ENCODE data around the gene MYO3B. TPM values are rescaled to one million over a fixed set of nuclear protein-coding genes. Genes with fewer than 3 reads are reported as not detected.

MYO3B gene
- total RNA-seq, 4 donors from 2014 or later: 0.34 to 0.95 (median 0.89) TPM

DNA sequence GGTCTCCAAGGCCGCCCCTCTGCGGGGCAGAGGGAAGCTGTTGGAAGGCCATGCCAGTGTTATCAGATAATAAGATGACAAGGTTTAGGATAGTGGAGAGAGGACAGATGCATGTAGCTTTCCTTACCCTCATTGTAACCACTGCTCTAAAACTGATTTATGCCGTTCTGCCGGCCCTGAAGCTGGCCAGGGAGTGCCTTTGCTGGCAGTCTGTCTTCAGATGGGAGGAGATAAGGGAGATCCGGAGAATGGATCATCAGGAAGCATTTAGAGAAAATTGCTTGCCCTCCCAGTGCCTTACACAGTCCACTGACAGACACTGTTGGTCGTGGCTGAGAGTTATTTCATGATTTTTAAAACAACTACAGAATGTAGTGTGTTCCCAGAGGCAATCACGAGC, 35.4 kb upstream of the MYO3B start:
- 44% methylated on average over 7 of the region's 7 CpGs for WGBS
- no peaks in the 10 kb centered on the region for H3K4me1 ChIP-seq
- DNase-seq (ENCODE audit: low spot score in 2 of 2): no peak
- H3K9me3 ChIP-seq: no peaks in the 10 kb centered on the region
- TF ChIP-seq CTCF (IDR thresholded peaks at IDR 0.05): no peak
- no peak for TF ChIP-seq EP300 (IDR thresholded peaks at IDR 0.05)
- TF ChIP-seq POLR2AphosphoS5 (IDR thresholded peaks at IDR 0.05): no peak
- no peak for TF ChIP-seq POLR2A (IDR thresholded peaks at IDR 0.05)
- H3K27me3 ChIP-seq: peaks cover 3% of the 10 kb centered on the region
- no peak overlapping the region for H3K27ac ChIP-seq
- H3K4me3 ChIP-seq: no peak overlapping the region
- H3K36me3 ChIP-seq: no peaks in the 10 kb centered on the region

DNA sequence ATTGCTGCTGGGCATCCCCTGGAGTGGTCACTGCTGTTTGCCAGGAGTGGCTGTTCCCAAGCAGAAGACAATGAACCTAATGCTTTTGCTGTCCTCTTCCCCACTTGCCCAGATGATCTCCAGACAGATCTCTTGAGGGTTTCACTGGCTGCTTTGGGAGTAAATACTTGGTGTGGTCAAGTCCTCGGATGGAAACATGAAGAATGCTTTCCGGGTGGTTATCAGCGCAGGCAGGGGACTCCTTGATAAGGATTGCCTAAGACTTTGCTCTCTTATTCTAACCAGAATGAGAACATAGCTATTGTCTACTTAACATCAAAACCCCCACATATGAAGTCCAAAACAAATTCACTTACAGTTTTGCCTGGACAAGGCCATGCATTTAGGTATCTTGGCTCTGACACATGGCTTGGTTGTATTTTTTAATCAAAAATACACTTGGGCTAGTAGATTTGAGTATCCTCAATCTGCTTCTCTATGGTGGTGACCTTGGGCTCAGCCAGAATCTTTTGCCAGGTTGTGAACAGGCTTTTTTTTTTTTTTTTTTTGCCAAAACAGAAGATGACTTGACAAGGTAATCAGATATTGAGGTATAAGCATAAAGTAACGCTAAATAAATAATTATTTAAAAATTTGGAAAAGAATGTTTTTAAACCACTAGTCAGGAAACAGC, 34.8 kb upstream of the MYO3B start:
- Histone ChIP-seq H3K4me3 (no peak overlapping the region), H3K27me3 (peaks cover 3% of the 10 kb centered on the region), H3K4me1 (no peaks in the 10 kb centered on the region), H3K36me3 (no peaks in the 10 kb centered on the region), H3K9me3 (no peaks in the 10 kb centered on the region), H3K27ac (no peak overlapping the region)
- no peak for DNase-seq (ENCODE audit: low spot score in 2 of 2)
- no peak for TF ChIP-seq POLR2A (IDR thresholded peaks at IDR 0.05)
- TF ChIP-seq EP300 (IDR thresholded peaks at IDR 0.05): no peak
- TF ChIP-seq POLR2AphosphoS5 (IDR thresholded peaks at IDR 0.05): no peak
- 87% methylated on average over 4 of the region's 4 CpGs for WGBS

GRCh38 chr2:170144761-170145160, 33.2 kb upstream of the MYO3B start:
- TF ChIP-seq POLR2A (IDR thresholded peaks at IDR 0.05) (no peak), CTCF (IDR thresholded peaks at IDR 0.05) (no peak), POLR2AphosphoS5 (IDR thresholded peaks at IDR 0.05) (no peak)
- Histone ChIP-seq H3K4me3 (no peak overlapping the region), H3K4me1 (no peaks in the 10 kb centered on the region), H3K27me3 (peaks cover 3% of the 10 kb centered on the region), H3K36me3 (no peaks in the 10 kb centered on the region), H3K9me3 (no peaks in the 10 kb centered on the region), H3K27ac (no peak overlapping the region)
- 39% methylated on average over 4 of the region's 4 CpGs for WGBS
- no peak for DNase-seq (ENCODE audit: low spot score in 2 of 2)

DNA sequence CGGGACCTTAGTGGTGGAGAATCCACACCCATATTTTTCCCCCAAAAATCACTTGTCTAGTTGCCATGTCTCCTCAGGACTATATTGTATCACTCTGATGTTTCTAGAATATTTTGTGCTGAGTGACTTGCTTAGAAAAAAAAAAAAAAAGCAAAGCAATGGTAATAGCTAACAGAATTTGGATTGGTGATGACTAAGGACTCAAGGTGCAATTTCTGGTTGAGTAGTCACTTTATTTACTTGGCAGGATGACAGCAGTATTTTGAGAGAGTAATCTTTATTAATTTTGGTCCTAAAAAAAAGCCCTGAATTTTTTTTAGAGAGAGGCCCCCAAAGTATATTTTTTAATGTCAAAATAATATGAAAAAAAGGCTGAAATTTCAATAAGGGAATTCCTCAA, 32.8 kb upstream of the MYO3B start:
- no peak for TF ChIP-seq EP300 (IDR thresholded peaks at IDR 0.05)
- no peak for TF ChIP-seq POLR2A (IDR thresholded peaks at IDR 0.05)
- no peak for TF ChIP-seq POLR2AphosphoS5 (IDR thresholded peaks at IDR 0.05)
- TF ChIP-seq CTCF (IDR thresholded peaks at IDR 0.05): no peak
- Histone ChIP-seq H3K4me3 (no peak overlapping the region), H3K4me1 (no peaks in the 10 kb centered on the region), H3K36me3 (no peaks in the 10 kb centered on the region), H3K27ac (no peak overlapping the region), H3K9me3 (no peaks in the 10 kb centered on the region), H3K27me3 (peaks cover 3% of the 10 kb centered on the region)
- no peak for DNase-seq (ENCODE audit: low spot score in 2 of 2)
- WGBS: 73% methylated on average over 1 of the region's 1 CpG

DNA sequence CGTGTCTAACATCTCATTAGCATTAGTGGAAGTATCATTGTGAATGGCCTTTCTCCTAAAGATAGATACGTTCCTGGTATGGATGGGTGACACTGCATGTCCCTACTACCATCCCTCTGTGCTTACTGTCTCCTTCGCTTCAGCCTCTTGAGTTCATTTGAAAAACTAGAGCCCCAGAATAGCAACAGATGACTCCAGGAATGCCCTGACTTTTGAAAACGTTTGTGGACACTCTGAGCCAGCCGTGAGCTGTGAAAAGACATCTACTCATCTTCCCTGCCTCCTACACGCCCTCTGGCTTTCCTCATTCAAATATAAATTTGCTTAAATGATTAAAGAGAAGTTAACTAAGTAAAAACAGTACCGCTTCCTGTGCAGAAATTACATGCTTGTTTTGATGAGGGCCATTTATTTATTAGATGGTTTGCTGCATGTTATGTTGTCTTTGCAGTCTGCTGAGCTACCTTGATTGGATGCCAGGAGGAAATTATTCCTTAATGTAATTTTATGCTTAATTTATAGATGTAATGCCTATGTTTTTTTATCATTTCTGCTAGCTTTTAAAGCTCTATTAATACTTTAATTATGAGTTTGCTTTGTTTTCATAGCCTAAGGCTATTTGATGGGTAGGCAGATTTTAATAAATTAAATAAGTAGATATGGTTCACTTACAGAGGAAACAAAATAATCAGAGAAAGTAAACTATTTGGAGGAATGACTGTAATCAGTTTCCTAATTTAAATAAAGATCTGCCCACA, 32.1 kb upstream of the MYO3B start:
- no peak for TF ChIP-seq EP300 (IDR thresholded peaks at IDR 0.05)
- TF ChIP-seq POLR2AphosphoS5 (IDR thresholded peaks at IDR 0.05): no peak
- TF ChIP-seq POLR2A (IDR thresholded peaks at IDR 0.05): no peak
- TF ChIP-seq CTCF (IDR thresholded peaks at IDR 0.05): no peak
- Histone ChIP-seq H3K27me3 (peaks cover 3% of the 10 kb centered on the region), H3K4me1 (no peaks in the 10 kb centered on the region), H3K27ac (no peak overlapping the region), H3K9me3 (no peaks in the 10 kb centered on the region), H3K36me3 (no peaks in the 10 kb centered on the region), H3K4me3 (no peak overlapping the region)
- DNase-seq (ENCODE audit: low spot score in 2 of 2): no peak
- 60% methylated on average over 7 of the region's 7 CpGs for WGBS
